MCF 10A (cell line): ENCODE measurements around the gene STXBP1. TPM values are rescaled to one million over a fixed set of nuclear protein-coding genes. Genes with fewer than 3 reads are reported as not detected.

Experiments
- BruUV-seq: library from RNA; stranded (reverse); fragments of 400-500 nt; replicated peaks from 2 replicates; lab custom pipeline; 2021; lab: Mats Ljungman, UMichigan
- CTCF ChIA-PET: fragments of 300-600 bp; sonication (Branson Sonifier 250); formaldehyde crosslinking; extraction: SDS; loops from one replicate; lab custom pipeline; 2021; ENCODE audit warnings: antibody characterized with exemption, inconsistent platforms; lab: Yijun Ruan, JAX
- POLR2A ChIA-PET: fragments of 300-600, 350-650 bp; sonication (Branson Sonifier 250); formaldehyde crosslinking; extraction: SDS; loops from one replicate; lab custom pipeline; 2020; ENCODE audit warnings: antibody characterized with exemption, inconsistent platforms; lab: Yijun Ruan, JAX
- DNase-seq: peaks from one replicate; pipeline ENCODE4 v3.0.0-alpha.2; 2018; ENCODE audit not compliant: unreplicated experiment
- H3K27ac Mint-ChIP-seq: one replicate; pipeline ENCODE4 v1.8.0; 2022; ENCODE audit warnings: mild to moderate bottlenecking, low read depth, mixed read lengths; ENCODE audit not compliant: unreplicated experiment
- H3K27me3 Mint-ChIP-seq: one replicate; pipeline ENCODE4 v1.8.0; 2022; ENCODE audit warnings: mixed read lengths; ENCODE audit not compliant: insufficient read depth, unreplicated experiment
- H3K36me3 Mint-ChIP-seq: one replicate; pipeline ENCODE4 v1.8.0; 2022; ENCODE audit warnings: mild to moderate bottlenecking, moderate library complexity, mixed read lengths; ENCODE audit not compliant: insufficient read depth, unreplicated experiment
- H3K4me1 Mint-ChIP-seq: one replicate; pipeline ENCODE4 v1.8.0; 2022; ENCODE audit warnings: mixed read lengths; ENCODE audit not compliant: insufficient read depth, unreplicated experiment
- H3K4me3 Mint-ChIP-seq: one replicate; pipeline ENCODE4 v1.8.0; 2022; ENCODE audit warnings: mild to moderate bottlenecking, moderate library complexity, mixed read lengths; ENCODE audit not compliant: unreplicated experiment
- H3K9me3 Mint-ChIP-seq: one replicate; pipeline ENCODE4 v1.8.0; 2022; ENCODE audit warnings: mixed read lengths; ENCODE audit not compliant: unreplicated experiment
- intact Hi-C: fragments of 100-400 bp; cut with micrococcal nuclease; formaldehyde crosslinking; loops from 2 replicates; pipeline ENCODE4 v1.14.1; 2022
- total RNA-seq: library from RNA; stranded (reverse); gene quantifications from 2 replicates; pipeline ENCODE4 v1.2.3, GENCODE V29; 2022
- TF ChIP-seq, protein P1 (sequence below): fragments of 200-600 bp; IDR thresholded peaks from one replicate; pipeline ENCODE4 v1.8.0; 2022; ENCODE audit warnings: antibody characterized with exemption, mild to moderate bottlenecking; ENCODE audit not compliant: unreplicated experiment

The STXBP1 gene
- total RNA-seq, 1 experiment from 2014 or later, result 20.0 TPM

DNA sequence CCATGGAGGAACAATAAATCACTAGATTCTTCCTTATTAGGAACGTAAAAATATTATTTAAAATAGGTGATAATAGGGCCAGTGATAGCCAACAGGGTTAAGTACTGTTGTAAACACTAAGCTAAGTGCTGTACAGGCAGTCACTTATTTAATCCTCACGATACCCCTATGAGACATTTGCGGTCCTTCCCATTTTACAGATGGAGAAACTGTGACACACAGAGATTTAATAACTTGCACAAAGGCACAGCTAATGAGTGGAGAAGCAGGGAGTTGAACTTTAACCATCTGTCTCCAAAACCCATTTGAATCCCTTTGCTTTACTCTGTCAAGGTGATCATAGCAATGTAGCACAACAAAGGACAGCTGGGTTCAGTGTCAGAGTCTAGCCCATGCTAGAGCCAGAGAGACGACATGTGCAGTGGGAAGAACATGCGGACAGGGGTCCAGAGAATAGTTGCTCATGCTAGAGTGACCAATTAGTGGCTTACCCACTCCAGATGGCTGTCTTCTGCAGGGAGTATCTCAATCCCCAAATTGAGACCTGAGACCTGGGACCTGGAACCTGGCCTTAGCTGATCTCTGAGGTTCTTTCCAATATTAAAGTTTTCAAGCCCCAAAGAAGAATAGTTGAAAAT lies 28.9 kb downstream of the STXBP1 start:
- intact Hi-C loops, result no loop called here
- POLR2A ChIA-PET, result no interaction called here
- Mint-ChIP-seq H3K27ac (no peak overlapping the region), H3K4me3 (no peak overlapping the region), H3K27me3 (no peaks in the 10 kb centered on the region), H3K9me3 (no peaks in the 10 kb centered on the region), H3K4me1 (peaks cover 12% of the 10 kb centered on the region), H3K36me3 (no peaks in the 10 kb centered on the region)
- CTCF ChIA-PET, result no interaction called here
- TF ChIP-seq, protein P1, sequence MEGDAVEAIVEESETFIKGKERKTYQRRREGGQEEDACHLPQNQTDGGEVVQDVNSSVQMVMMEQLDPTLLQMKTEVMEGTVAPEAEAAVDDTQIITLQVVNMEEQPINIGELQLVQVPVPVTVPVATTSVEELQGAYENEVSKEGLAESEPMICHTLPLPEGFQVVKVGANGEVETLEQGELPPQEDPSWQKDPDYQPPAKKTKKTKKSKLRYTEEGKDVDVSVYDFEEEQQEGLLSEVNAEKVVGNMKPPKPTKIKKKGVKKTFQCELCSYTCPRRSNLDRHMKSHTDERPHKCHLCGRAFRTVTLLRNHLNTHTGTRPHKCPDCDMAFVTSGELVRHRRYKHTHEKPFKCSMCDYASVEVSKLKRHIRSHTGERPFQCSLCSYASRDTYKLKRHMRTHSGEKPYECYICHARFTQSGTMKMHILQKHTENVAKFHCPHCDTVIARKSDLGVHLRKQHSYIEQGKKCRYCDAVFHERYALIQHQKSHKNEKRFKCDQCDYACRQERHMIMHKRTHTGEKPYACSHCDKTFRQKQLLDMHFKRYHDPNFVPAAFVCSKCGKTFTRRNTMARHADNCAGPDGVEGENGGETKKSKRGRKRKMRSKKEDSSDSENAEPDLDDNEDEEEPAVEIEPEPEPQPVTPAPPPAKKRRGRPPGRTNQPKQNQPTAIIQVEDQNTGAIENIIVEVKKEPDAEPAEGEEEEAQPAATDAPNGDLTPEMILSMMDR, result no peak
- no peak for DNase-seq
- BruUV-seq, result no TSS peak

DNA sequence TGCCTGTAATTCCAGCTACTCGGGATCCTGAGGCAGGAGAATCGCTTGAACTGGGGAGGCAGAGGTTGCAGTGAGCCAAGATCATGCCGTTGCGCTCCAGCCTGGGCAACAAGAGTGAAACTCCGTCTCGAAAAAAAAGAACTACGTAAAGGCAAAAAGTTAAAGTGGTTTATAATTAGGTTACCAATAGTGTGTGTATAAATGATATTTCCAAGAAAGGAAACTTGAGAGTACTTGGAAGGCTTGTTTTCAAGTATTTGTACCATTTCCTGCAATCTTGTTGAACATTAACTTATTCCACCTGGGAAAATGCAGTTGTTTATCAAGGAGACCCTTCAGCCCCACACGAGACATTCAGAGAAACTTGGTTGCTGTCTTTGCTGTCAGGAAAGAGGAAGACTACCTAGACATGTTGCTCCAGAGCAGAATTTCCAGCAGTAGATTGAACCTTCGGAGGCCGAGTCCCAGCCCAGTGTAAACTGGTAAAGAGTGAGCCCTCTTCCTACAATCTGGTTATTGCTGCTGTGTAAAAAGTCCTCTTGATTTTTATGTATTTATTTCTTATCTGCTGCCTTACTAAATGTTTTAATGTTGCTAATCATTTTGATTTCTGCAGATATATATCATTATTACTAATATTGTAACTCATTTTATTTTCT lies 30.1 kb downstream of the STXBP1 start:
- no TSS peak for BruUV-seq
- Mint-ChIP-seq H3K4me3 (no peak overlapping the region), H3K36me3 (no peaks in the 10 kb centered on the region), H3K27me3 (no peaks in the 10 kb centered on the region), H3K27ac (no peak overlapping the region), H3K9me3 (no peaks in the 10 kb centered on the region), H3K4me1 (peaks cover 12% of the 10 kb centered on the region)
- ChIA-PET CTCF (interaction anchor here (0.6 kb wide), 1 partner anchor 993 kb away, joined by 3 read pairs; no protein-coding TSS in a partner anchor), POLR2A (no interaction called here)
- TF ChIP-seq, protein P1, result no peak
- intact Hi-C loops, result no loop called here
- no peak for DNase-seq

DNA sequence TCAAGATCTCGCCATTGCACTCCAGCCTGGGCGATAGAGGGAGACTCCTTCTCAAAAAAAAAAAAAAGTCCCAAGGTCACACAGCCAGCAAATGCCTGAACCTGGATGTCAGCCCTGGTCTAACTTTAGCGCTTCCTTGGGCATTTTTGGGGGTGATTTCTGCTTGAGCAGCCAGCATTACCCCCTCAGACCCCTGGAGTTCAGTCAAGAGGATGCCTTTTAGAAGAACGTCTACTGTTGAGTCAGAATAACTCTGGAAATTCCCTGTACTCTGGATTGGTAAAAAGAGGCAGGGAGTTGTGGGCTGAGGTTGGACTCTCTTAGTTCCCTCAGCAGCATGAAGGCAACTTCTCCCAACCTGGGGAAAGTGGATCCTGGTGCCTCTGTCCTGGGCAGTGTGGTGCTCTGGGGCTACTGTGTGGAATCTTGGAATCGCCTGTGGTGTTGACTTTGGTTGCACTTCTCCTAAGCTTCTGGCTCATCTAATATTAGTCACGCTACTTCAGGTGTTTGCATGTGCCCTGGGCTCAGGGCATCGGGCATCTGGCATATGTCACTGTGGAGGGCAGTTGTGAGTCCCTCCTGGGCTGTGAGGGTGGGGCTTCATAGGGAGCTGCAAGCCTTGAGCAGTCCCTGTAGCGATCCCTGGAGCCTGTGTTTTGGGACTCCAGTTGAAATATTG lies 32.2 kb downstream of the STXBP1 start:
- TF ChIP-seq, protein P1, result no peak
- H3K4me3 Mint-ChIP-seq, result no peak overlapping the region
- no peak for DNase-seq
- no peaks in the 10 kb centered on the region for H3K4me1 Mint-ChIP-seq
- POLR2A ChIA-PET, result interaction anchor here (1.0 kb wide), 1 partner anchor 31 kb away, joined by 3 read pairs; no protein-coding TSS in a partner anchor
- H3K27ac Mint-ChIP-seq, result no peak overlapping the region
- no peaks in the 10 kb centered on the region for H3K9me3 Mint-ChIP-seq
- intact Hi-C loops, result no loop called here
- no peaks in the 10 kb centered on the region for H3K27me3 Mint-ChIP-seq
- CTCF ChIA-PET, result interaction anchor here (0.6 to 0.7 kb wide), 2 partner anchors 11 to 836 kb away, joined by 3 read pairs; no protein-coding TSS in a partner anchor
- no peaks in the 10 kb centered on the region for H3K36me3 Mint-ChIP-seq
- no TSS peak for BruUV-seq

DNA sequence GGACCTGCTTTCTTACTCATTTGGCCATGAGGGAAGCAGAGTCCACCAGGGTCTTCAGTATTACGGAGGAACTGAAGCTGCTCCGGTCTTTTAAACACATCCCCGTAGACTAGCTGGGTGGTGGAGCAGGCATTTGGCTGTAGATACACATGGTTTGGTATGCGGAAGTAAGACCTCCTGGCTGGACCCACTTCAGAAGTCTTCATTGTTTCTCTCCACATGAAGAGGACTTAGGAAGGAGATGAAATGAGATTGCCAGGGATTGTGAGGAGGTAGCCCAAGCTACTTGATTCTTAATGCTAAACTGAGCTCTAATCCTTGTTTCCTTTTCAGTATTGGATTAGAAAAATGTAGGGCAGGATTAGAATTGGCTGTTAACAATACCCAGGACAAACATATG lies 32.9 kb downstream of the STXBP1 start:
- BruUV-seq, result no TSS peak
- intact Hi-C loops, result no loop called here
- ChIA-PET POLR2A (interaction anchor here (0.6 kb wide), 1 partner anchor 21 kb away, joined by 3 read pairs; no protein-coding TSS in a partner anchor), CTCF (interaction anchor here (0.6 kb wide), 1 partner anchor 12 kb away, joined by 3 read pairs; no protein-coding TSS in a partner anchor)
- Mint-ChIP-seq H3K27me3 (no peaks in the 10 kb centered on the region), H3K9me3 (no peaks in the 10 kb centered on the region), H3K4me3 (no peak overlapping the region), H3K27ac (no peak overlapping the region), H3K36me3 (no peaks in the 10 kb centered on the region), H3K4me1 (no peaks in the 10 kb centered on the region)
- DNase-seq, result no peak
- TF ChIP-seq, protein P1, result no peak
